ENCODE measurements around the gene SYT5. TPM values are rescaled to one million over a fixed set of nuclear protein-coding genes. Genes with fewer than 3 reads are reported as not detected.
A peak's percentile ranks its signal among the peaks of the same experiment; 100 is the strongest.

Gene SYT5
- total RNA-seq, 4 donors from 2014 or later, result 0.70 to 0.94 TPM; not detected in 2

- H3K27me3 ChIP-seq, result peaks cover 0 to 34% of the 10 kb centered on the region in 2 donors
- no peaks in the 10 kb centered on the region for H3K36me3 ChIP-seq
- H3K9me3 ChIP-seq, result peaks cover 0 to 6% (median 0%) of the 10 kb centered on the region in 4 donors
- TF ChIP-seq CTCF (IDR thresholded peaks at IDR 0.05), result no peak
- TF ChIP-seq POLR2A (IDR thresholded peaks at IDR 0.05), result no peak
- H3K27ac ChIP-seq, result no peak overlapping the region
- peaks cover 0 to 12% (median 4%) of the 10 kb centered on the region in 4 donors for H3K4me1 ChIP-seq
- H3K4me3 ChIP-seq, result no peak overlapping the region
- DNase-seq, result no peak
These were observed 18.3 kb downstream of the SYT5 start for GRCh38 chr19:55161571-55162322.

- Histone ChIP-seq H3K4me3 (no peak overlapping the region), H3K4me1 (peaks cover 0 to 13% (median 2%) of the 10 kb centered on the region in 4 donors), H3K36me3 (no peaks in the 10 kb centered on the region), H3K27me3 (peaks cover 0 to 33% of the 10 kb centered on the region in 2 donors), H3K9me3 (peaks cover 0 to 6% (median 0%) of the 10 kb centered on the region in 4 donors), H3K27ac (no peak overlapping the region)
- no peak for DNase-seq
- no peak for TF ChIP-seq POLR2A (IDR thresholded peaks at IDR 0.05)
- TF ChIP-seq CTCF (IDR thresholded peaks at IDR 0.05), result no peak
These were observed 19.1 kb downstream of the SYT5 start for GRCh38 chr19:55160986-55161365.

GRCh38 chr19:55160128-55160985, 19.7 kb downstream of the SYT5 start:
- TF ChIP-seq POLR2A (IDR thresholded peaks at IDR 0.05) (no peak), CTCF (IDR thresholded peaks at IDR 0.05) (peak; percentile 17 to 92 (median 82))
- Histone ChIP-seq H3K4me3 (no peak overlapping the region), H3K36me3 (no peaks in the 10 kb centered on the region), H3K27me3 (peaks cover 0 to 31% of the 10 kb centered on the region in 2 donors), H3K4me1 (peaks cover 0 to 12% (median 3%) of the 10 kb centered on the region in 4 donors), H3K27ac (no peak overlapping the region), H3K9me3 (peaks cover 0 to 6% (median 0%) of the 10 kb centered on the region in 4 donors)
- DNase-seq, result peak; percentile 67 to 94 (median 91)

- Histone ChIP-seq H3K9me3 (peaks cover 0 to 6% (median 0%) of the 10 kb centered on the region in 4 donors), H3K4me3 (no peak overlapping the region), H3K4me1 (peaks cover 0 to 12% (median 3%) of the 10 kb centered on the region in 4 donors), H3K27ac (no peak overlapping the region), H3K27me3 (peaks cover 0 to 31% of the 10 kb centered on the region in 2 donors), H3K36me3 (no peaks in the 10 kb centered on the region)
- TF ChIP-seq CTCF (IDR thresholded peaks at IDR 0.05) (no peak), POLR2A (IDR thresholded peaks at IDR 0.05) (no peak)
- DNase-seq, result no peak
These were observed 21.0 kb downstream of the SYT5 start for GRCh38 chr19:55158848-55159749.

- peaks cover 0 to 6% (median 0%) of the 10 kb centered on the region in 4 donors for H3K9me3 ChIP-seq
- H3K36me3 ChIP-seq, result no peaks in the 10 kb centered on the region
- no peak overlapping the region for H3K4me3 ChIP-seq
- H3K4me1 ChIP-seq, result peaks cover 0 to 12% (median 3%) of the 10 kb centered on the region in 4 donors
- H3K27ac ChIP-seq, result no peak overlapping the region
- TF ChIP-seq POLR2A (IDR thresholded peaks at IDR 0.05), result no peak
- H3K27me3 ChIP-seq, result peaks cover 0 to 31% of the 10 kb centered on the region in 2 donors
- DNase-seq, result no peak
These were observed 21.7 kb downstream of the SYT5 start for GRCh38 chr19:55158423-55158822.
